ENCODE results near the gene ZNF384. TPM values are rescaled to one million over a fixed set of nuclear protein-coding genes. Genes with fewer than 3 reads are reported as not detected.

The ZNF384 gene
- total and polyA plus RNA-seq, 2 of the 8 experiments (the other 6 are each of a cell fraction or from before 2014, with no cell fraction given) = 59.0 to 59.6 TPM

- no peaks in the 10 kb centered on the region for H3K79me2 ChIP-seq (ENCODE audit: control insufficient read depth in 1 of 2, insufficient read depth in 2 of 2, low read length in 2 of 2)
- no peak overlapping the region for H2AK5ac ChIP-seq (ENCODE audit: low read depth, low read length)
- no peaks in the 10 kb centered on the region for H3K9me3 ChIP-seq (ENCODE audit: insufficient read depth in 2 of 2, low read depth in 1 of 2, low read length in 1 of 2)
- no peak overlapping the region for H2AFZ ChIP-seq (ENCODE audit: low read length)
- no peaks in the 10 kb centered on the region for H3K36me3 ChIP-seq (ENCODE audit: control insufficient read depth in 2 of 4, insufficient read depth in 4 of 4, low read length in 3 of 4)
- no peaks in the 10 kb centered on the region for H4K20me1 ChIP-seq (replicated peaks in 1 of 2; ENCODE audit: control insufficient read depth in 1 of 2, insufficient read depth in 2 of 2, low read length in 2 of 2)
- H4K91ac ChIP-seq (replicated peaks; ENCODE audit: insufficient read length, low read length) = no peak overlapping the region
- H2BK20ac ChIP-seq (ENCODE audit: low read length) = no peak overlapping the region
- DNase-seq (ENCODE audit: low read depth in 1 of 2, low spot score in 2 of 2) (no peak), FAIRE-seq (no peak)
- no peaks in the 10 kb centered on the region for H3K79me1 ChIP-seq (ENCODE audit: low read depth, low read length)
- no peak overlapping the region for H2BK5ac ChIP-seq (ENCODE audit: low read depth, low read length)
- H2BK15ac ChIP-seq (ENCODE audit: low read length) = no peak overlapping the region
- no peak overlapping the region for H4K5ac ChIP-seq (ENCODE audit: insufficient read length, low read depth, low read length)
- WGBS, 2 experiments (ENCODE audit: extremely low coverage in 1 of 2, insufficient coverage in 1 of 2, insufficient read length in 1 of 2, insufficient replicate concordance in 2 of 2, low coverage in 1 of 2, low lambda C conversion rate in 2 of 2, missing lambda C conversion rate in 1 of 2) = 97% methylated on average over 8 of the region's 8 CpGs; no CpG with 5 or more reads in 1 of the 2 experiments
- no peak overlapping the region for H3K4me2 ChIP-seq (ENCODE audit: insufficient read depth in 1 of 2, low read depth in 2 of 2, low read length in 2 of 2)
- CTCF ChIA-PET (ENCODE audit: partially characterized antibody) = interaction anchor here (1.0 to 7.9 kb wide), 4 partner anchors 7 to 17 kb away, joined by 3 to 65 read pairs (median 4); no protein-coding TSS in a partner anchor
- POLR2A ChIA-PET (ENCODE audit: partially characterized antibody) = interaction anchor here (1.3 kb wide), 1 partner anchor 54 kb away, joined by 3 read pairs; no protein-coding TSS in a partner anchor
- no peak overlapping the region for H3K14ac ChIP-seq (ENCODE audit: insufficient read length)
- H3K18ac ChIP-seq (ENCODE audit: extremely low read depth, low read length) = no peak overlapping the region
- no peak overlapping the region for H3K23ac ChIP-seq (ENCODE audit: insufficient read length)
- H2BK12ac ChIP-seq (ENCODE audit: low read depth, low read length) = no peak overlapping the region
- H3K27ac ChIP-seq (ENCODE audit: low read depth, low read length) = no peak overlapping the region
- H3K27me3 ChIP-seq (replicated peaks in 1 of 4; ENCODE audit: control insufficient read depth in 3 of 4, extremely low read depth in 1 of 4, insufficient read depth in 3 of 4, low read length in 3 of 4) = no peaks in the 10 kb centered on the region
- no peak overlapping the region for H3K56ac ChIP-seq (replicated peaks; ENCODE audit: insufficient read length, low read depth, low read length)
- H3K23me2 ChIP-seq (ENCODE audit: low read depth, low read length) = no peaks in the 10 kb centered on the region
- H3K4me1 ChIP-seq (replicated peaks in 1 of 4; ENCODE audit: control insufficient read depth in 3 of 4, insufficient read depth in 4 of 4, low read length in 3 of 4) = no peaks in the 10 kb centered on the region; a peak in 1 of 7 replicates
- H3K4ac ChIP-seq (replicated peaks; ENCODE audit: insufficient read length, low read depth, low read length) = no peak overlapping the region
- H4K8ac ChIP-seq (ENCODE audit: extremely low read depth, insufficient read depth, low read length) = no peak overlapping the region
- H2BK120ac ChIP-seq (replicated peaks; ENCODE audit: low read depth, low read length) = no peak overlapping the region
- H3K9ac ChIP-seq (replicated peaks in 1 of 4; ENCODE audit: extremely low read depth in 1 of 4, low read depth in 3 of 4, low read length in 3 of 4) = no peak overlapping the region
- H3K4me3 ChIP-seq (ENCODE audit: extremely low read depth in 1 of 4, insufficient read depth in 2 of 4, low read depth in 3 of 4, low read length in 4 of 4) = no peak overlapping the region
- TF ChIP-seq EGR1 (IDR thresholded peaks at IDR 0.05; ENCODE audit: borderline replicate concordance, low read depth, low read length) (no peak), RBBP5 (IDR thresholded peaks at IDR 0.05; ENCODE audit: borderline replicate concordance, low read depth, low read length) (no peak), TAF7 (optimal IDR thresholded peaks at IDR 0.05; ENCODE audit: borderline replicate concordance, low read depth, low read length) (no peak), SIN3A (conservative IDR thresholded peaks at IDR 0.05 in 1 of 2, IDR thresholded peaks at IDR 0.05 in 1 of 2; ENCODE audit: low read depth in 1 of 2, low read length in 2 of 2) (no peak), EP300 (IDR thresholded peaks at IDR 0.05; ENCODE audit: borderline replicate concordance in 1 of 2, low read depth in 2 of 2, low read length in 2 of 2) (no peak), RXRA (IDR thresholded peaks at IDR 0.05; ENCODE audit: insufficient read depth, low read depth, low read length) (no peak), CTBP2 (IDR thresholded peaks at IDR 0.05; ENCODE audit: borderline replicate concordance, insufficient read depth, insufficient read length, low read length) (no peak), CREB1 (IDR thresholded peaks at IDR 0.05) (no peak), BACH1 (IDR thresholded peaks at IDR 0.05; ENCODE audit: low read length) (no peak), SUZ12 (IDR thresholded peaks at IDR 0.05; ENCODE audit: low read length) (no peak), HDAC2 (IDR thresholded peaks at IDR 0.05; ENCODE audit: borderline replicate concordance in 1 of 2, low read depth in 2 of 2, low read length in 2 of 2) (no peak)
Measured at GRCh38 chr12:6626654-6627283, 62.4 kb downstream of the ZNF384 start.

Measured in H1 (cell line).